Stimulated activated CD4-positive, alpha-beta T cell treated with anti-CD3 and anti-CD28 coated beads, Interleukin-4, amount 100 ng/mL, for 48 hours (primary cell): ENCODE data around the gene MRPL38.
"Not testable (repeated sequence)": the region's sequence is repeated elsewhere in the genome, so short reads cannot be mapped to it uniquely, and the experiment has no call there.

ENCODE experiments used
- DNase-seq, 2 donors: peaks; one replicate each; pipeline ENCODE4 v3.0.0-alpha.2; 2020; ENCODE audit warnings: low read depth in 2 of 2

The MRPL38 gene

GRCh38 chr17:75854101-75854748 lies 50.5 kb downstream of the MRPL38 start:
- no peak for DNase-seq

- no peak for DNase-seq
Observed at GRCh38 chr17:75853433-75853832, 51.3 kb downstream of the MRPL38 start.

- not testable (repeated sequence) for DNase-seq
Observed at GRCh38 chr17:75851693-75851991, 53.0 kb downstream of the MRPL38 start.

GRCh38 chr17:75850928-75851692 lies 53.6 kb downstream of the MRPL38 start:
- DNase-seq: no peak

GRCh38 chr17:75849724-75850123 lies 55.0 kb downstream of the MRPL38 start:
- no peak for DNase-seq

- no peak for DNase-seq
Observed at GRCh38 chr17:75849279-75849646, 55.4 kb downstream of the MRPL38 start.
